MM.1S (cell line): ENCODE measurements around the gene PPP1R26.
A peak's percentile ranks its signal among the peaks of the same experiment; 100 is the strongest.
"Not testable (repeated sequence)": the region's sequence is repeated elsewhere in the genome, so short reads cannot be mapped to it uniquely, and the experiment has no call there.

Experiments used
- DNase-seq: peaks from one replicate; pipeline ENCODE4 v3.0.0-alpha.2; 2015
- H2AFZ ChIP-seq: fragments of 300-600 bp; sonication (generic); 2 replicates; pipeline ENCODE4 v1.6.0; 2016; ENCODE audit warnings: antibody characterized with exemption, low read length
- H3F3A ChIP-seq: fragments of 300-600 bp; sonication (generic); 2 replicates; pipeline ENCODE4 v1.6.1; 2016; ENCODE audit warnings: mild to moderate bottlenecking, antibody characterized with exemption, low read length, moderate library complexity, mixed read lengths; ENCODE audit not compliant: insufficient read depth
- H3K27ac ChIP-seq: fragments of 300-600 bp; sonication (generic); 2 replicates; pipeline ENCODE4 v1.5.1; 2016; ENCODE audit warnings: mild to moderate bottlenecking, low read length
- H3K27me3 ChIP-seq: fragments of 300-600 bp; sonication (generic); replicated peaks from 2 replicates; pipeline ENCODE4 v1.6.0; 2016; ENCODE audit warnings: low read length; ENCODE audit not compliant: insufficient read depth
- H3K36me3 ChIP-seq: fragments of 300-600 bp; sonication (generic); replicated peaks from 2 replicates; pipeline ENCODE4 v1.6.1; 2016; ENCODE audit warnings: mild to moderate bottlenecking, low read length, mixed read lengths; ENCODE audit not compliant: insufficient read depth
- H3K4me1 ChIP-seq: fragments of 300-600 bp; sonication (generic); 2 replicates; pipeline ENCODE4 v1.6.1; 2016; ENCODE audit warnings: low read length, mixed read lengths
- H3K4me2 ChIP-seq: fragments of 300-600 bp; sonication (generic); 2 replicates; pipeline ENCODE4 v1.6.0; 2016; ENCODE audit warnings: low read depth, low read length
- H3K4me3 ChIP-seq: fragments of 300-600 bp; sonication (generic); 2 replicates; pipeline ENCODE4 v1.5.1; 2016; ENCODE audit warnings: low read length, mixed read lengths
- H3K79me2 ChIP-seq: fragments of 300-600 bp; sonication (generic); 2 replicates; pipeline ENCODE4 v1.6.1; 2016; ENCODE audit warnings: mixed run types, low read length, mixed read lengths
- H3K9ac ChIP-seq: fragments of 300-600 bp; sonication (generic); 2 replicates; pipeline ENCODE4 v1.6.1; 2016; ENCODE audit warnings: low read length, mixed read lengths
- H3K9me2 ChIP-seq: fragments of 300-600 bp; sonication (generic); replicated peaks from 2 replicates; pipeline ENCODE4 v1.6.1; 2016; ENCODE audit warnings: mild to moderate bottlenecking, low read length, mixed read lengths; ENCODE audit not compliant: insufficient read depth
- H3K9me3 ChIP-seq: fragments of 300-600 bp; sonication (generic); replicated peaks from 2 replicates; pipeline ENCODE4 v1.6.1; 2016; ENCODE audit warnings: mild to moderate bottlenecking, low read length, mixed read lengths; ENCODE audit not compliant: insufficient read depth
- H4K20me1 ChIP-seq: fragments of 300-600 bp; sonication (generic); 2 replicates; pipeline ENCODE4 v1.6.1; 2016; ENCODE audit warnings: mild to moderate bottlenecking, low read length, moderate library complexity, mixed read lengths; ENCODE audit not compliant: insufficient read depth
- EZH2 ChIP-seq: fragments of 300-600 bp; sonication (generic); optimal IDR thresholded peaks from 2 replicates; pipeline ENCODE3; 2017; ENCODE audit warnings: low read depth, mild to moderate bottlenecking, antibody characterized with exemption, low read length, mixed read lengths
- EZH2phosphoT487 ChIP-seq: fragments of 300-600 bp; sonication (generic); IDR thresholded peaks from 2 replicates; pipeline ENCODE4 v1.6.1; 2018; ENCODE audit warnings: antibody characterized with exemption, low read length
- TF ChIP-seq, protein P1 (sequence below): fragments of 300-600 bp; sonication (generic); IDR thresholded peaks from 2 replicates; pipeline ENCODE4 v1.5.1; 2016; ENCODE audit warnings: antibody characterized with exemption, low read length, mixed read lengths

The PPP1R26 gene, protein sequence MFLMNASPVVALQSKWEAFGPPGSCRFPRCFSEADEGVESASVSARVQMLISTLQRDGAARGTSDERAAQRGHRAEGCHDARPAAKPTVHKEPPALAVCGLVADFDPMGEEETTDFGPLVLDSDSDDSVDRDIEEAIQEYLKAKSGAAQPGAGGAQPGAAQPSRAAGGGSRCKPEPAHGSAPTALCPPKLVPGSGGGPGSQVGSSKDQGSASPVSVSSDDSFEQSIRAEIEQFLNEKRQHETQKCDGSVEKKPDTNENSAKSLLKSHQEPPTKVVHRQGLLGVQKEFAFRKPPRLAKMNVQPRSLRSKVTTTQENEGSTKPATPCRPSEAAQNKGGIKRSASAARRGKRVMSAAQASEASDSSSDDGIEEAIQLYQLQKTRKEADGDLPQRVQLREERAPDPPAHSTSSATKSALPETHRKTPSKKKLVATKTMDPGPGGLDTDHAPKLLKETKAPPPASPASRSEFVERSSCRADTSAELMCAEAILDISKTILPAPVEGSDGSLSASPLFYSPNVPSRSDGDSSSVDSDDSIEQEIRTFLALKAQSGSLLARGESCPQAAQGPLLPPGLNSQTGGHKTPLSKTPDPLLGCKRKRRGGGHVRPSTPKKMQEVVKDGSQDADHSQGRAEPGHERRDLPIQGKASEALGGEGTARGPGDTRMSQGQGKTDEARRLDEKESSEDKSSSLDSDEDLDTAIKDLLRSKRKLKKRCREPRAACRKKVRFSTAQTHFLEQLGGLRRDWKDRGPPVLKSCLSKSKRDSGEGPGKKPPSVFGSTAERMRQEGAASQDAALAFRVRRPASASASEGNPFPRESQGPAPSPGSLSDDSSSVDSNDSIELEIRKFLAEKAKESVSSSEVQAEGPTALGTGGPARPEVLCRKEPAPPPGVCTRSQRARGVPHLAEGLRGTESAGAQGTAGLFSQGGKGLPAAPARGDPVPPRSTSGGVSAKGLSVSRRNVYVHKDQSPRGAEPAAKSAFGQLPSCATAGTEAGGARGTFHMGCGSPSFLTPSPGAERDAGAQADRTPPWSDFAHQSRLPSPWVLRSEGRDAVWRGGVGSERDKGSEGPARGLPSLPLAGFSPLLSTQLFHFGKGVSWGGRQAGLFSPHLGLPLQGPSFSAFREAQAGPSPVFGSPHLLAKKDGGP (N-terminal part only)

DNA sequence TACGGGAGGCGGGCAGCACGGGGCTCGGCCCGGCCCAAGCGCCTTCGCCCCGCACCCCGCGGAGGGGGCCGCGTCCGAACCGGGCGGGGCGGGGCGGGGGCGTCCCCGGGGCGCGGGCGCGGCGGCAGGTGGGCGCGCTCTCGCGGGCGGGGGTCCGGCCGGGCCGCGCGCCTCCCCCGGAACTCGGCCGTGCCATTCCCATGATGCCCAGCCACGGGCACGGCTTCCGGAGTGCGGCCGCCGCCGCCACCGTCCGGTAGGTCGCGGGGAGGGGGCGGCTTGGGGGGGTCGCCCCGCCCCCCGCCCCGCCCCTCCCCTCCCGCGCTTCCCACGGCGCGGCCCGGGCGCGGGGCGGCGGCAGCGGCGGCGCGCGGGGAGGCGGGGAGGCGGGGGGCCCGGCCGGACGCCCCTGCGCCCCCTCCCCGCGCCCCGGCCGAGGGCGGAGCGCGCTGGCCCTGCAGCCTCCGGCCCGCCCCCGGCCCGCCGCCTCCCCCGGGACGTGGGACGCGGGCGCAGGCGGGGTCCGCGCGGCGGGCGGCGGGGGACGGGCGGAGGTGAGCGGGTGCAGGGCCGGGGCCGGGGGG, at the start of gene PPP1R26:
TSS of gene PPP1R26 (plus strand) at position 314 of the 584 bp plus-strand sequence. CDS start 4,729 bp downstream, outside the sequence.
- H3K9me2 ChIP-seq, result no peaks in the 10 kb centered on the region
- no peak for TF ChIP-seq EZH2
- TF ChIP-seq, protein P1, sequence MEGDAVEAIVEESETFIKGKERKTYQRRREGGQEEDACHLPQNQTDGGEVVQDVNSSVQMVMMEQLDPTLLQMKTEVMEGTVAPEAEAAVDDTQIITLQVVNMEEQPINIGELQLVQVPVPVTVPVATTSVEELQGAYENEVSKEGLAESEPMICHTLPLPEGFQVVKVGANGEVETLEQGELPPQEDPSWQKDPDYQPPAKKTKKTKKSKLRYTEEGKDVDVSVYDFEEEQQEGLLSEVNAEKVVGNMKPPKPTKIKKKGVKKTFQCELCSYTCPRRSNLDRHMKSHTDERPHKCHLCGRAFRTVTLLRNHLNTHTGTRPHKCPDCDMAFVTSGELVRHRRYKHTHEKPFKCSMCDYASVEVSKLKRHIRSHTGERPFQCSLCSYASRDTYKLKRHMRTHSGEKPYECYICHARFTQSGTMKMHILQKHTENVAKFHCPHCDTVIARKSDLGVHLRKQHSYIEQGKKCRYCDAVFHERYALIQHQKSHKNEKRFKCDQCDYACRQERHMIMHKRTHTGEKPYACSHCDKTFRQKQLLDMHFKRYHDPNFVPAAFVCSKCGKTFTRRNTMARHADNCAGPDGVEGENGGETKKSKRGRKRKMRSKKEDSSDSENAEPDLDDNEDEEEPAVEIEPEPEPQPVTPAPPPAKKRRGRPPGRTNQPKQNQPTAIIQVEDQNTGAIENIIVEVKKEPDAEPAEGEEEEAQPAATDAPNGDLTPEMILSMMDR, result no peak
- TF ChIP-seq EZH2phosphoT487, result no peak
- H3K4me1 ChIP-seq, result 0 out of 2 replicates have a peak, but pooled peaks cover 6% of the 10 kb centered on the region
- H3K27ac ChIP-seq, result peak within 1 kb of the TSS; percentile 20; the same call in 1 of the 2 replicates
- peaks cover 4% of the 10 kb centered on the region for H3K27me3 ChIP-seq
- no peaks in the 10 kb centered on the region for H3K9me3 ChIP-seq
- peaks cover 20% of the 10 kb centered on the region for H3F3A ChIP-seq
- H3K36me3 ChIP-seq, result no peaks in the 10 kb centered on the region
- DNase-seq, result peak; percentile 43
- H2AFZ ChIP-seq, result peak within 1 kb of the TSS; percentile 93
- peak within 1 kb of the TSS; percentile 95 for H3K4me2 ChIP-seq
- peaks cover 5% of the 10 kb centered on the region; the same call in 1 of the 2 replicates for H3K79me2 ChIP-seq
- peak within 1 kb of the TSS; percentile 89 for H3K4me3 ChIP-seq
- H4K20me1 ChIP-seq, result no peaks in the 10 kb centered on the region
- peak within 1 kb of the TSS; percentile 42; the same call in 1 of the 2 replicates for H3K9ac ChIP-seq

DNA sequence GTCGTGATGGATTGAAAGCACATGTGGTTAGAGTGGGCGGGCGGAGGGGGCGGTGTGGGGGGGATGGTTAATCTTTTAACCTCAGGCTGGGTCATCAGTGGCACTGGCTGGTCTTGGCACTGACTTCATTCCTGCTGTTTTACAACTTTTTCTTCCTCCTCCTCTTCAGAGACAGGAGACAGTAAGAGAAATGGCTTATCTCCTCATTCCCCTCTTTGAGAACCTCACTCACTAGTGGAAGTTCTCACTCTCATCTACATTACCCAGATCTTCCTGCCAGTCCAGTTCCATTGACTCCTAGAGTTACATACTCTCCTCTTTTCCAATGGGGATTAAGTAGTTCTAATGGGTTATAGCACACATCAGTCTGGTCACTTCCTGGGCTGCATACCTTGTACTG, 42.3 kb upstream of the PPP1R26 start:
- H3K27ac ChIP-seq, result no peak overlapping the region
- peaks cover 96% of the 10 kb centered on the region for H3K27me3 ChIP-seq
- no peaks in the 10 kb centered on the region for H3K36me3 ChIP-seq
- no peak for TF ChIP-seq EZH2phosphoT487
- no peak for TF ChIP-seq EZH2
- TF ChIP-seq, protein P1, result no peak
- H3K4me2 ChIP-seq, result no peak overlapping the region
- H4K20me1 ChIP-seq, result no peaks in the 10 kb centered on the region
- no peaks in the 10 kb centered on the region for H3K9me3 ChIP-seq
- H3K4me1 ChIP-seq, result no peaks in the 10 kb centered on the region
- H3K9ac ChIP-seq, result no peak overlapping the region
- no peak overlapping the region for H3K4me3 ChIP-seq
- no peak for DNase-seq
- no peak overlapping the region for H2AFZ ChIP-seq
- H3F3A ChIP-seq, result no peaks in the 10 kb centered on the region
- H3K79me2 ChIP-seq, result no peaks in the 10 kb centered on the region
- no peaks in the 10 kb centered on the region for H3K9me2 ChIP-seq

DNA sequence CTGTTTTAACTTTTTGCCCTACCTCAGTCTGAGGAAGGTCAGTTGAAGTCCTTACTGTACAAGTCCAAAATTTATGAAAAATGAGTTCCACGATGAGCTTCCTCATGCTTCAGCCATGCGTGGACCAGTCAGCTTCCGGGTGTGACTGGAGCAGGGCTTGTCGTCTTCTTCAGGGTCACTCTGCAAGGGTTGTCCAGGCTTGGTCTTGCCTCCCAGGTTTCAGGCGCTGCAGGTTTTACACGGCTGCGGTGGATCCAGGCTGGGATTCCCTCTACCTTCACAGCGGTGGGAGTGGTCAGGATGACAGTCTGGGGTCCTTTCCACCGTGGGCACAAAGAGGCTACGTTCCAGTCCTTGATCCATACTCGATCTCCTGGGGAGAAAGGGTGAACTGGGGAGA, 41.9 kb upstream of the PPP1R26 start:
- H3K79me2 ChIP-seq, H3K4me2 ChIP-seq, DNase-seq, H3K9me3 ChIP-seq, H3F3A ChIP-seq, H3K9ac ChIP-seq, H3K9me2 ChIP-seq, H3K4me3 ChIP-seq, H2AFZ ChIP-seq, H4K20me1 ChIP-seq, H3K36me3 ChIP-seq, H3K27ac ChIP-seq, H3K4me1 ChIP-seq: not testable (repeated sequence)
- peaks cover 96% of the 10 kb centered on the region for H3K27me3 ChIP-seq
